Heart left ventricle (tissue), 16 donors: Measurements from ENCODE around the gene FCER1G. TPM values are rescaled to one million over a fixed set of nuclear protein-coding genes. Genes with fewer than 3 reads are reported as not detected.
"Not testable (repeated sequence)": the region's sequence is repeated elsewhere in the genome, so short reads cannot be mapped to it uniquely, and the experiment has no call there.

Source experiments
- ATAC-seq, 4 donors: fragments of 200-7000 bp; cut with Tn5 transposase; one replicate each; pipeline ENCODE4 v1.9.1; 2020 to 2022; ENCODE audit warnings: moderate library complexity in 4 of 4, mild to moderate bottlenecking in 3 of 4, moderate number of reproducible peaks in 1 of 4
- DNase-seq, 5 donors: peaks; one replicate each; pipeline ENCODE4 v3.0.0-alpha.2; 2020
- H3K27ac ChIP-seq, 12 donors: fragments of 200-600 bp; sonication (generic) in 4 of 12; one replicate each; pipeline versions ENCODE4 v1.5.0 to v1.8.0; 2016 to 2022; ENCODE audit warnings: mild to moderate bottlenecking in 2 of 12
- H3K27me3 ChIP-seq, 9 donors: fragments of 200-600 bp; sonication (generic) in 2 of 9; one replicate each; pipeline versions ENCODE4 v1.5.1 to v1.8.0; 2016 to 2022; ENCODE audit warnings: mild to moderate bottlenecking in 3 of 9
- H3K36me3 ChIP-seq, 9 donors: fragments of 200-600 bp; sonication (generic) in 2 of 9; one replicate each; pipeline versions ENCODE4 v1.5.0 to v1.8.0; 2018 to 2022; ENCODE audit warnings: mild to moderate bottlenecking in 2 of 9
- H3K4me1 ChIP-seq, 12 donors: fragments of 200-600 bp; sonication (generic) in 4 of 12; one replicate each; pipeline versions ENCODE4 v1.5.0 to v1.8.0; 2016 to 2022; ENCODE audit warnings: mild to moderate bottlenecking in 3 of 12
- H3K4me3 ChIP-seq, 12 donors: fragments of 200-600 bp; sonication (generic) in 4 of 12; one replicate each; pipeline versions ENCODE4 v1.5.0 to v1.8.0; 2017 to 2022; ENCODE audit warnings: mild to moderate bottlenecking in 9 of 12, moderate library complexity in 4 of 12
- H3K9me3 ChIP-seq, 12 donors: fragments of 200-600 bp; sonication (generic) in 4 of 12; one replicate each; pipeline versions ENCODE4 v1.5.0 to v1.8.0; 2016 to 2022; ENCODE audit warnings: mild to moderate bottlenecking in 1 of 12
- POLR2A ChIP-seq, 2 donors: fragments of 450-650 bp; IDR thresholded peaks; one replicate each; pipeline ENCODE4 v1.6.1; 2017; ENCODE audit warnings: antibody characterized with exemption in 2 of 2, mild to moderate bottlenecking in 2 of 2, moderate library complexity in 2 of 2
- WGBS, 4 donors: extraction: QIAGEN DNeasy Blood & Tissue Kit in 2 of 4; methylation state at CpG; one replicate each; pipeline versions ENCODE4 v1.1.5 to v1.1.7; 2013 to 2018; 5-methylcytosine and 5-hydroxymethylcytosine counted together
- intact Hi-C, 10 donors: fragments of 100-400 bp; cut with DNase I; formaldehyde crosslinking; loops; one replicate each; pipeline versions ENCODE4 v1.11.1 to v1.14.2; 2022
- polyA plus RNA-seq, 2 donors: library from polyadenylated mRNA; stranded (reverse); fragments of 200-250 nt; gene quantifications; one replicate each; pipeline ENCODE4 v1.2.3, GENCODE V29; 2013
- total RNA-seq, 9 donors: library from RNA; depleted of rRNA in 2 of 9; stranded (reverse); fragments of >200 nt in 2 of 9; fragmentation: NEBNext Ultra II Directional in 3 of 9; extraction: Animal tissue kit (Norgen Biotek cat#: 25700) in 3 of 9; gene quantifications; one replicate each; pipeline versions ENCODE4 v1.1.0 to v1.2.4, GENCODE V29; 2016 to 2023
- TF ChIP-seq, protein P1 (sequence below), 12 donors: fragments of 200-600 bp; sonication (generic) in 4 of 12; IDR thresholded peaks; one replicate each; pipeline versions ENCODE4 v1.5.0 to v1.8.0; 2018 to 2022; ENCODE audit warnings: antibody characterized with exemption in 12 of 12, mild to moderate bottlenecking in 5 of 12
- donor health status: ischemic (EF 13 %, LVEDD 7.1; RV severe dilation, severe dysfunction).
- donor health status: healthy with polysubstance abuse.
- donor health status: DM: no; HTN: yes; CAD: no.
- donor health status: DM: no; HTN: no; CAD: no.
- donor health status: ischemic (EF 25% LVEDD 6.9; RV normal size, moderate dysfunction).
- donor health status: ischemic (EF 25% LVEDD 5.7; RV mildly dilated, moderate dysfunction).
- donor health status: healthy.
- donor health status: DM: yes; HTN: yes; CAD: no.
- donor health status: ischemic (EF 35%, LVEDD 5.7; RV mildly dilated, moderate dysfunction).
- donor health status: nonischemic (EF 11% LVEDD 7.7; RV severe dilation, severe dysfunction).
- donor health status: DM: yes; HTN: yes; CAD: no.
- donor health status: PGD.
- donor health status: ischemic (EF 29% LVEDD 5.4; RV normal size, mild dysfunction).
- donor health status: nonischemic (EF 23%, LVEDD 6.1; RV moderate dilation, normal function).

The FCER1G gene
- total and polyA plus RNA-seq, 11 donors = 2.9 to 157 (median 17.1) TPM

DNA sequence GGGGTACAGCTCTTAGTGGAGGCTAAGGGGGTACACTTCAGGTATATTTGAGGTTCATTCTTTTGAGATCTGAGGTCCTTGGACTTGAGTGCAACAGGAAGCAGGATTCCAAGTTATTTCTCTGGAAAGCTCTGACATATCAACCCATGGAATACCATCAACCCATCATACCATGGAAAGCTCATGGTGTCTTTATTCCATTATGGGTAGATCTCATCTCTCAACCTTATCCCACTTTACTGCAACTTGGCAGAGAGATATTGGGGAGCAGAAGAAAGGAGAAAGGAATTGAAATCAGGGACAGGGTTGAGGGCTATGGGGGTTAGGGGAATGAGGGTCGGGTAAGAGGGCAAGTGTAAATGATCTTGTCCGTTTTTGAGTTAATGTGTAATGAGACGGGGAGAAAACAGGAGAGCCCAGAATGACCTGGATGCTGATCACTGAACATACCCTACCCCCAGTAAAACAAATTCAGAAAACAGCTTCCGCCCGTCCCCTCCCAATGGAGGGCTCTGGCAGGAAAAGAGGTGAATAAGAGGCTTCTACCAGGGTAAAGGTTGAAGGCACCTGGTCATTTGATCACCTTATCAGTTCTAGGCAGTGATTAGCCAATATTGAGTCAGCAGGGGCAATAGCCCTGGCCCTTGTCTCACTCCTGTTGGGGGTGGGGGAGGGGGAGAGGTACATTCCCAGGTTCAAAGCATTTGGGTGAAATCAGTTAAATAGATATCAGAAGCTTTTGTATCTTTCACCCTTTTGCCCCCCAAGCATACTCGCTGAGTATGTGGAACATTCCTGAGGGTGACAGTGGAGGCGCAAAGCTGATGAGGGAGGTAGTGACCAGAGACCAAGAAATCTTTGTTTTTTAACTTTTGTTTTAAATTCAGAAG, 9.0 kb downstream of the FCER1G start:
- DNase-seq (no peak), ATAC-seq (no peak)
- Histone ChIP-seq H3K27ac (no peak overlapping the region), H3K4me1 (peaks cover 0 to 32% (median 18%) of the 10 kb centered on the region in 12 donors), H3K9me3 (no peaks in the 10 kb centered on the region), H3K27me3 (no peaks in the 10 kb centered on the region), H3K4me3 (no peak overlapping the region), H3K36me3 (peaks cover 0 to 20% (median 12%) of the 10 kb centered on the region in 9 donors)
- WGBS, 4 donors = 90 to 95% (median 93%) methylated on average over 7 of the region's 7 CpGs
- intact Hi-C loops = loop anchor here in 4 of 10 donors (1.0 to 10.0 kb wide), 6 partner anchors 13 to 91 kb away; partner anchors contain the start of genes NDUFS2 (in 2 of the 4) and SDHC (in 1 of the 4)
- TF ChIP-seq, protein P1, sequence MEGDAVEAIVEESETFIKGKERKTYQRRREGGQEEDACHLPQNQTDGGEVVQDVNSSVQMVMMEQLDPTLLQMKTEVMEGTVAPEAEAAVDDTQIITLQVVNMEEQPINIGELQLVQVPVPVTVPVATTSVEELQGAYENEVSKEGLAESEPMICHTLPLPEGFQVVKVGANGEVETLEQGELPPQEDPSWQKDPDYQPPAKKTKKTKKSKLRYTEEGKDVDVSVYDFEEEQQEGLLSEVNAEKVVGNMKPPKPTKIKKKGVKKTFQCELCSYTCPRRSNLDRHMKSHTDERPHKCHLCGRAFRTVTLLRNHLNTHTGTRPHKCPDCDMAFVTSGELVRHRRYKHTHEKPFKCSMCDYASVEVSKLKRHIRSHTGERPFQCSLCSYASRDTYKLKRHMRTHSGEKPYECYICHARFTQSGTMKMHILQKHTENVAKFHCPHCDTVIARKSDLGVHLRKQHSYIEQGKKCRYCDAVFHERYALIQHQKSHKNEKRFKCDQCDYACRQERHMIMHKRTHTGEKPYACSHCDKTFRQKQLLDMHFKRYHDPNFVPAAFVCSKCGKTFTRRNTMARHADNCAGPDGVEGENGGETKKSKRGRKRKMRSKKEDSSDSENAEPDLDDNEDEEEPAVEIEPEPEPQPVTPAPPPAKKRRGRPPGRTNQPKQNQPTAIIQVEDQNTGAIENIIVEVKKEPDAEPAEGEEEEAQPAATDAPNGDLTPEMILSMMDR (IDR thresholded peaks at IDR 0.05) = no peak
- TF ChIP-seq POLR2A (IDR thresholded peaks at IDR 0.05) = no peak

DNA sequence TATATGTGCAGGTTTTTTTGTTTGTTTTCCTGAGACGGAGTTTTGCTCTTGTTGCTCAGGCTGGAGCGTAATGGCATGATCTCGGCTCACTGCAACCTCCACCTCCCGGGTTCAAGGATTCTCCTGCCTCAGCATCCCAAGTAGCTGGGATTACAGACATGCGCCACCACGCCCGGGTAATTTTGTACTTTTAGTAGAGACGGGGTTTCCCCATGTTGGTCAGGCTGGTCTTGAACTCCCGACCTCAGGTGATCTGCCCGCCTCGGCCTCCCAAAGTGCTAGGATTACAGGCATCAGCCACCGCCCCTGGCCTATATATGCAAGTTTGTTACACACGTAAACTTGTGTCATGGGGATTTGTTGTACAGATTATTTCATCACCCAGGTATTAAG, 9.6 kb downstream of the FCER1G start:
- DNase-seq, H3K27me3 ChIP-seq, H3K4me3 ChIP-seq, H3K9me3 ChIP-seq, ATAC-seq: not testable (repeated sequence)
- Histone ChIP-seq H3K4me1 (peaks cover 0 to 32% (median 18%) of the 10 kb centered on the region in 12 donors), H3K36me3 (peaks cover 0 to 21% (median 18%) of the 10 kb centered on the region in 9 donors), H3K27ac (peak overlapping the region in 3 of 12 donors; percentile 69 to 86 (median 75))
- intact Hi-C loops = loop anchor here (1.0 to 10.0 kb wide), 13 partner anchors 14 to 163 kb away; partner anchors contain the start of genes SDHC (in 4 of the 10), CFAP126 (in 2 of the 10) and NDUFS2 (in 2 of the 10)
- WGBS, 4 donors = 90 to 94% (median 92%) methylated on average over 13 of the region's 13 CpGs

DNA sequence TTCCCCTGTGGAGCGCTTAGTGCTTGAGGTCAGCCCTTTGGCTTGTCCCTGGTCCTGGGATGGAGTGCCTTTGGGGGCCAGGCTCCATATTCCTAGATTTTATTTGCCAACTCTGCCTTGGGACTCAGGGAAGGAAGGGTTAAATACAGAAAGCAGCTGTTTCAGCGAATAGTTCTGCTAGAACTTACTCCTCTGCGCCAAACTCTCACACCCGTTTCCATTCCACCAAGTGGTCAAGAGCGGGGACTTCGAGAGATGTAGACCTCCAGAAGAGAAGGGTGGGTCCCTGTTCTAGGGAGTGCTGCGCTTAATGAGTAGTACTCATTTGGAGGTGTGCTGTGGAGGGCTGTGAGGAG, 10.1 kb downstream of the FCER1G start:
- Histone ChIP-seq H3K4me1 (peaks cover 0 to 32% (median 18%) of the 10 kb centered on the region in 12 donors), H3K4me3 (peak overlapping the region in 2 of 12 donors; percentile 0 to 3), H3K27me3 (no peaks in the 10 kb centered on the region), H3K9me3 (no peaks in the 10 kb centered on the region), H3K27ac (peak overlapping the region in 11 of 12 donors; percentile 34 to 91 (median 62)), H3K36me3 (peaks cover 0 to 26% (median 21%) of the 10 kb centered on the region in 9 donors)
- DNase-seq = no peak
- ATAC-seq = peak in 2 of 4 donors; percentile 0 to 1
- TF ChIP-seq, protein P1 (IDR thresholded peaks at IDR 0.05) = no peak
- no peak for TF ChIP-seq POLR2A (IDR thresholded peaks at IDR 0.05)
- intact Hi-C loops = loop anchor here (1.0 to 10.0 kb wide), 12 partner anchors 14 to 162 kb away; partner anchors contain the start of genes SDHC (in 4 of the 10), CFAP126 (in 2 of the 10) and NDUFS2 (in 2 of the 10)
- 56 to 69% (median 64%) methylated on average over 7 of the region's 7 CpGs for WGBS, 4 donors

DNA sequence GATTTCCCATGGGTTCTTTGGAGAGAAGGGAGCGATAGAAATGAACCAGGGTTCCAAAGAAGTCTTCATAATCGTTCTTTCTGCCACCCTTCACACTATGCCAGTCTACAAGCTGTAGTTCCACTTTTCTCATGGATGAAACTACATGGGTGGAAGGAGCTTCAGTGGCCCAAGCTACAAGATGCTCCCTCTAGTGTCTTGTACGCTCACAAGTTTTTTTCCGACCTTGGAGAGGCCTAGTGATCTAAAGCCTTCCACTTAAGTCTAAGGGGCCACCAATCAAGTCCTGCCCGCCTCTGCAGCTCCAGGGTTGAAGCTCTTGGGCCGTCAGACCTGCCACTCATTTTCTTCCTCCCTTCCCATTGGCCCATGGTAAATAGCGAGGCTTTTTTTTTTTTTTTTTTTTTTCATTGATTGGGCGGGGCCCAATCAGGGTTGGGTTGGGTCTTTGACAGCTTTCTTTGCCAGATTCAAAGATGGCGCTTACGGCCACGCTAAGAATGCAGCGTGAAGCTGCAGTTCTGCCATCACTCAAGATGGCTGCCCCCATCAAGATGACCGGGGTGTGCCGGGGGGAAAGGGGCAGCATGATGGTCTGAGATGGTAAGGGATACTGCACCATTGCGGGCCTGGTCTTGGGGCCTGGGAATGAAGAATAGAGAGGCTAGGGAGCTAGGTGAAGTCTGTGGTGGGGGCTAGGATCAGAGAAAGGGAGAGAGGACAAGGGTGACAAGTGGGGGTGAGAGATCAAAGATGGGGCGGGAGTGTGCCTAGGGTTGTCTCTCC, 10.6 kb downstream of the FCER1G start, which contains the start of gene TOMM40L:
TSS of gene TOMM40L (plus strand) at position 527 of the 786 bp plus-strand sequence. CDS start 430 bp downstream, outside the sequence.
- Histone ChIP-seq H3K4me3 (peak within 1 kb of the TSS; percentile 44 to 82 (median 75)), H3K36me3 (peaks cover 0 to 32% (median 27%) of the 10 kb centered on the region in 9 donors), H3K27me3 (no peaks in the 10 kb centered on the region), H3K4me1 (peaks cover 0 to 32% (median 18%) of the 10 kb centered on the region in 12 donors), H3K27ac (peak within 1 kb of the TSS; percentile 74 to 94 (median 86)), H3K9me3 (no peaks in the 10 kb centered on the region)
- WGBS, 4 donors = 4 to 7% (median 6%) methylated on average over 16 of the region's 16 CpGs
- peak in 1 of 2 donors; percentile 24 for TF ChIP-seq POLR2A (IDR thresholded peaks at IDR 0.05)
- TF ChIP-seq, protein P1 (IDR thresholded peaks at IDR 0.05) = peak; percentile 32 to 75 (median 56)
- ATAC-seq (peak; percentile 95 to 97 (median 96)), DNase-seq (peak; percentile 92 to 96 (median 94))
- intact Hi-C loops = loop anchor here (1.0 to 10.0 kb wide), 18 partner anchors 15 to 162 kb away; partner anchors contain the start of genes SDHC (in 5 of the 10), NDUFS2 (in 3 of the 10) and CFAP126 (in 2 of the 10)
